HFFc6 (cell line): ENCODE measurements around the gene MCRS1. TPM values are rescaled to one million over a fixed set of nuclear protein-coding genes. Genes with fewer than 3 reads are reported as not detected.
A peak's percentile ranks its signal among the peaks of the same experiment; 100 is the strongest.

Experiments
- DNase-seq: peaks from one replicate; pipeline ENCODE4 v3.0.0-alpha.2; 2018
- H3K27ac Mint-ChIP-seq: 2 replicates; pipeline ENCODE4 v1.8.0; 2020; ENCODE audit warnings: mild to moderate bottlenecking, mixed read lengths
- H3K27me3 Mint-ChIP-seq: 2 replicates; pipeline ENCODE4 v1.8.0; 2021; ENCODE audit warnings: mild to moderate bottlenecking, moderate library complexity, mixed read lengths; ENCODE audit not compliant: insufficient read depth
- H3K36me3 Mint-ChIP-seq: 2 replicates; pipeline ENCODE4 v1.8.0; 2021; ENCODE audit warnings: low read depth, mixed read lengths
- H3K4me1 Mint-ChIP-seq: 2 replicates; pipeline ENCODE4 v1.8.0; 2020; ENCODE audit warnings: low read depth, mixed read lengths
- H3K4me3 Mint-ChIP-seq: 2 replicates; pipeline ENCODE4 v1.8.0; 2020; ENCODE audit warnings: mild to moderate bottlenecking, moderate library complexity, mixed read lengths
- H3K9me3 Mint-ChIP-seq: 2 replicates; pipeline ENCODE4 v1.8.0; 2020; ENCODE audit warnings: mild to moderate bottlenecking, mixed read lengths
- total RNA-seq, 6 experiments: library from RNA; stranded (reverse); fragmentation: NEBNext Ultra II Directional; extraction: Animal tissue kit (Norgen Biotek cat#: 25700); gene quantifications; 2 replicates in 1 of 6; 3 replicates in 5 of 6; pipeline ENCODE4 v1.2.3, GENCODE V29; 2021
- TF ChIP-seq, protein P1 (sequence below): fragments of 200-600 bp; sonication (generic); IDR thresholded peaks from 2 replicates; pipeline ENCODE4 v1.5.0; 2021; ENCODE audit warnings: antibody characterized with exemption, mild to moderate bottlenecking

Gene MCRS1
- total RNA-seq, 6 experiments from 2014 or later: 46.2 to 59.8 (median 55.4) TPM

- Mint-ChIP-seq H3K4me1 (no peaks in the 10 kb centered on the region), H3K27ac (no peak overlapping the region), H3K27me3 (peaks cover 22% of the 10 kb centered on the region), H3K36me3 (peaks cover 9% of the 10 kb centered on the region), H3K9me3 (no peaks in the 10 kb centered on the region), H3K4me3 (no peak overlapping the region)
- DNase-seq: no peak
- TF ChIP-seq, protein P1, sequence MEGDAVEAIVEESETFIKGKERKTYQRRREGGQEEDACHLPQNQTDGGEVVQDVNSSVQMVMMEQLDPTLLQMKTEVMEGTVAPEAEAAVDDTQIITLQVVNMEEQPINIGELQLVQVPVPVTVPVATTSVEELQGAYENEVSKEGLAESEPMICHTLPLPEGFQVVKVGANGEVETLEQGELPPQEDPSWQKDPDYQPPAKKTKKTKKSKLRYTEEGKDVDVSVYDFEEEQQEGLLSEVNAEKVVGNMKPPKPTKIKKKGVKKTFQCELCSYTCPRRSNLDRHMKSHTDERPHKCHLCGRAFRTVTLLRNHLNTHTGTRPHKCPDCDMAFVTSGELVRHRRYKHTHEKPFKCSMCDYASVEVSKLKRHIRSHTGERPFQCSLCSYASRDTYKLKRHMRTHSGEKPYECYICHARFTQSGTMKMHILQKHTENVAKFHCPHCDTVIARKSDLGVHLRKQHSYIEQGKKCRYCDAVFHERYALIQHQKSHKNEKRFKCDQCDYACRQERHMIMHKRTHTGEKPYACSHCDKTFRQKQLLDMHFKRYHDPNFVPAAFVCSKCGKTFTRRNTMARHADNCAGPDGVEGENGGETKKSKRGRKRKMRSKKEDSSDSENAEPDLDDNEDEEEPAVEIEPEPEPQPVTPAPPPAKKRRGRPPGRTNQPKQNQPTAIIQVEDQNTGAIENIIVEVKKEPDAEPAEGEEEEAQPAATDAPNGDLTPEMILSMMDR: no peak
Measured at GRCh38 chr12:49552425-49552824, 15.5 kb downstream of the MCRS1 start.

DNA sequence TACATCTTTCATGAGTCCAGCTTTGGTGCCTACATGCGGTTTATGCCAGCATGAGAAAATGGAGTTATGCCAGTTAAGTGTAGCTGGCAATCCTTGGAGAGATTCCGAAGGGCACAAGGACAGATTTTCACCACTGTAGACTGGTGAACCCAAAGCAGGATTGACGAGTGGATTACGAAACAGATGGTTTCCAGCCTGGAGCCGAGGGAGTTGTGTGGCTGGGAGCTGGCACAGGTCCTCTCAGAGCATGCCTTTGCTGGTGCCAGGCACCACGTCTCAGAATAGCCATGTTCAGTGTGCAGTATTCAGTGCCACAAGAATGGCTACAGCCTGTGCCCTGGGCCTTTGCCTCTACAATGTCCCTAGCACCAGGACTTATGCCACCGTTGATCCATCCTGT lies 15.9 kb downstream of the MCRS1 start:
- Mint-ChIP-seq H3K4me1 (no peaks in the 10 kb centered on the region), H3K4me3 (no peak overlapping the region), H3K36me3 (peaks cover 9% of the 10 kb centered on the region), H3K27ac (no peak overlapping the region), H3K9me3 (no peaks in the 10 kb centered on the region), H3K27me3 (peaks cover 26% of the 10 kb centered on the region)
- TF ChIP-seq, protein P1: no peak
- DNase-seq: no peak

GRCh38 chr12:49550693-49551252 lies 17.2 kb downstream of the MCRS1 start:
- Mint-ChIP-seq H3K4me3 (no peak overlapping the region), H3K27ac (no peak overlapping the region), H3K36me3 (no peaks in the 10 kb centered on the region), H3K4me1 (no peaks in the 10 kb centered on the region), H3K9me3 (no peaks in the 10 kb centered on the region), H3K27me3 (peaks cover 38% of the 10 kb centered on the region)
- no peak for DNase-seq
- TF ChIP-seq, protein P1: no peak

DNA sequence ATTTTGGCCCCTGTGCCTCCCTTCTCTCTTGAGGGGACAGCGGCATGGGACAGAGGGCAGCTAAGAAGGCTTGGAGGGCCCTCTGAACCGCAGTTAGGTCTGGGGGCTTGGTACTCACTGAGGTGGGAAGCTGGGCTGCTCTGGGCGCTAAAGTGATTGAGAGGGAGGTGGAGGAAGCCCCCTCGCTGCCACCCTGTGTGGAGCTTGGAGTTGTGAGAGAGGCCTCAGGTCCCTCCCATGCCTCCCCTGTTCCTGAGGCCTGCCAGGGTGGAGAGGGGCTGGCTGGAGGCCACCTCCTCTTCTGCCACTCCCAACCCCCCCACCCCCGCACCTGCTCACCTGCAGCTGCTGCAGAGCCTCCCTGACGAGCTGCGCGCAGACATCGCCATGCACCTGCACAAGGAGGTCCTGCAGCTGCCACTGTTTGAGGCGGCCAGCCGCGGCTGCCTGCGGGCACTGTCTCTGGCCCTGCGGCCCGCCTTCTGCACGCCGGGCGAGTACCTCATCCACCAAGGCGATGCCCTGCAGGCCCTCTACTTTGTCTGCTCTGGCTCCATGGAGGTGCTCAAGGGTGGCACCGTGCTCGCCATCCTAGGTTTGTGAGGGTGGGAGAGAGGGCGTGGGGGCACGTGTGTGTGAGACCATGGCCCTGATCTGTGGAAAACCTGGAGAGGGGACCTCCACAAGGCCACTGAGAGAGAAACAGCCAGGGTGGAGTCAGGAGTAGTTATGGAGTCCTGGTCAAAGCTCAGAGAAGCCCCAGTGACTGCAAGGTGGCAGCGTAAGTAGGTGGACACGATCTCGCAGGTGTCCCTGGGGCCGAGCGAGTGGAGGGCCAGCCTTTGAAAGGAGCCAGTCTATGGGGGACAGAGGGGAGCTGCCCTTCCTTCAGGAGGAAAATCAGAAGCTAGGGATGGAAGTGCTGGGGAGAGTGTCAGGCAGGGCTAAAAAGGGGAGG lies 17.9 kb downstream of the MCRS1 start:
- Mint-ChIP-seq H3K27ac (no peak overlapping the region), H3K27me3 (peaks cover 38% of the 10 kb centered on the region), H3K36me3 (no peaks in the 10 kb centered on the region), H3K4me3 (no peak overlapping the region), H3K9me3 (no peaks in the 10 kb centered on the region), H3K4me1 (no peaks in the 10 kb centered on the region)
- no peak for DNase-seq
- TF ChIP-seq, protein P1: no peak

- H3K36me3 Mint-ChIP-seq: no peaks in the 10 kb centered on the region
- no peaks in the 10 kb centered on the region for H3K9me3 Mint-ChIP-seq
- DNase-seq: no peak
- H3K4me3 Mint-ChIP-seq: no peak overlapping the region; the same call in 1 of the 2 replicates
- H3K27ac Mint-ChIP-seq: no peak overlapping the region
- H3K4me1 Mint-ChIP-seq: no peaks in the 10 kb centered on the region
- H3K27me3 Mint-ChIP-seq: peaks cover 47% of the 10 kb centered on the region
- TF ChIP-seq, protein P1: peak; percentile 50; the same call in 1 of the 2 replicates
Measured at GRCh38 chr12:49548822-49549648, 18.9 kb downstream of the MCRS1 start.
